Omental fat pad (tissue), 4 donors: Measurements from ENCODE around the gene GINS1. TPM values are rescaled to one million over a fixed set of nuclear protein-coding genes. Genes with fewer than 3 reads are reported as not detected.
"Not testable (repeated sequence)": the region's sequence is repeated elsewhere in the genome, so short reads cannot be mapped to it uniquely, and the experiment has no call there.

ENCODE experiments used
- ATAC-seq: fragments of 150-250 bp; one replicate; pipeline ENCODE4 v1.9.1; 2016; ENCODE audit warnings: mild to moderate bottlenecking, moderate library complexity; ENCODE audit not compliant: low FRiP score
- DNase-seq: peaks from one replicate; pipeline ENCODE4 v3.0.0-alpha.2; 2019; ENCODE audit warnings: low spot score
- CTCF ChIP-seq, 3 donors: fragments of 450-650 bp; IDR thresholded peaks; one replicate each; pipeline ENCODE4 v1.5.1; 2016 to 2017; ENCODE audit warnings: antibody characterized with exemption in 3 of 3, mild to moderate bottlenecking in 3 of 3, moderate library complexity in 2 of 3
- total RNA-seq, 4 donors: library from RNA; depleted of rRNA; stranded (reverse); fragments of >200 nt; gene quantifications; one replicate each; pipeline ENCODE4 v1.1.0, GENCODE V29; 2016

GINS1 gene
- total RNA-seq, 4 donors from 2014 or later = 0.13 to 1.1 (median 0.58) TPM

- no peak for DNase-seq
- TF ChIP-seq CTCF (IDR thresholded peaks at IDR 0.05) = no peak
- ATAC-seq = no peak
Measured at GRCh38 chr20:25469558-25469957, 62.1 kb downstream of the GINS1 start.

DNA sequence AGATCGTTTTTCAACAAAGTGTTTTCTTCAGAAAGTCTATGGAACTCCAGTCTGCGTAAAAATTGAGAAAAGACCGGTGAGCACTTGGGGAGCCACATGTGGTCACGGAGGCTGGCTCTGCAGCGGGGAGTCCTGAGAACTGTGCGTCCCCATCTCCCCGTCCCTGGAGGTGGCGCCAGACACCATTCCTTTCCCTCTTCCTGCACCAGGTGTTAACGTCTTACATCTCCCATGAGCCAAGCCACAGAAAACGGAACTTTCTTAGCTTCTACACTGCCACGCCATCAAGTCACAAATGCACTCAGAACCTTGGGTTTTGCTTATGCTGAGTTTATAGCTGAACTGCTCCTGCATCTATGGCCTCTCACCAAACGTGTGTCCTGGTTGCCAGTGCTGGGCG lies 62.6 kb downstream of the GINS1 start:
- ATAC-seq (no peak), DNase-seq (no peak)
- no peak for TF ChIP-seq CTCF (IDR thresholded peaks at IDR 0.05)

- TF ChIP-seq CTCF (IDR thresholded peaks at IDR 0.05) = no peak
- DNase-seq (no peak), ATAC-seq (no peak)
Measured at GRCh38 chr20:25471020-25471419, 63.5 kb downstream of the GINS1 start.

DNA sequence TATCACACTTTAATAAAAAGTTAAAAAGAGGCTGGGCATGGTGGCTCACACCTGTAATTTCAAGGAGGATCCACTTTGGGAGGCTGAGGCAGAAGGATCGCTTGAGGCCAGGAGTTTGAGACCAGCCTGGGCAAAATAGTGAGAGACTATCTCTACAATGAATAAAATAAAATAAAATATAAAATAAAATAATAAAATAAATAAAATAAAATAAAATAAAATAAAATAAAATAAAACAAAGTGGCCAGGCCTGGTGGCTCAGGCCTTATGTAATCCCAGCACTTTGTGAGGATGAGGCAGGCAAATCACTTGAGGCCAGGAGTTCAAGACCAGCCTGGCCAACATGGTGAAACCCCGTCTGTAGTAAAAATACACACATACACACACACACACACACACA lies 65.8 kb downstream of the GINS1 start:
- not testable (repeated sequence) for DNase-seq, ATAC-seq

GRCh38 chr20:25476106-25477013 lies 68.9 kb downstream of the GINS1 start:
- ATAC-seq (no peak), DNase-seq (no peak)
- TF ChIP-seq CTCF (IDR thresholded peaks at IDR 0.05) = no peak

- no peak for DNase-seq
Measured at GRCh38 chr20:25477014-25477882, 69.8 kb downstream of the GINS1 start.

More at GRCh38 chr20:25477014-25477882, 69.8 kb downstream of the GINS1 start:
- ATAC-seq = no peak
- no peak for TF ChIP-seq CTCF (IDR thresholded peaks at IDR 0.05)
